Testis (tissue), 3 donors: ENCODE measurements around the gene DLX4. TPM values are rescaled to one million over a fixed set of nuclear protein-coding genes. Genes with fewer than 3 reads are reported as not detected.

Experiments
- DNase-seq: peaks from one replicate; pipeline ENCODE4 v3.0.0-alpha.2; 2019
- H3K27ac ChIP-seq, 2 donors: fragments of 200-600 bp; sonication (generic); one replicate each; pipeline ENCODE4 v1.5.1; 2019
- H3K27me3 ChIP-seq: fragments of 200-600 bp; sonication (generic); one replicate; pipeline ENCODE4 v1.5.1; 2019
- H3K36me3 ChIP-seq: fragments of 200-600 bp; sonication (generic); one replicate; pipeline ENCODE4 v1.5.1; 2017; ENCODE audit warnings: low read depth; ENCODE audit errors: missing control alignments
- H3K4me1 ChIP-seq: fragments of 200-600 bp; sonication (generic); one replicate; pipeline ENCODE4 v1.5.1; 2019
- H3K4me3 ChIP-seq, 2 donors: fragments of 200-600 bp; sonication (generic); one replicate each; pipeline ENCODE4 v1.5.1; 2017 to 2019
- H3K9me3 ChIP-seq: fragments of 200-600 bp; sonication (generic); one replicate; pipeline ENCODE4 v1.5.1; 2017
- CTCF ChIP-seq, 3 experiments: fragments of 450-650 bp in 2 of 3; fragments of 200-600 bp in 1 of 3; sonication (generic) in 1 of 3; IDR thresholded peaks; one replicate each; pipeline ENCODE4 v1.5.1; 2016 to 2019; ENCODE audit warnings: antibody characterized with exemption in 3 of 3, mild to moderate bottlenecking in 2 of 3, moderate library complexity in 1 of 3
- POLR2A ChIP-seq: fragments of 450-650 bp; IDR thresholded peaks from one replicate; pipeline ENCODE4 v1.6.1; 2017; ENCODE audit warnings: antibody characterized with exemption, mild to moderate bottlenecking, moderate library complexity
- WGBS, 2 donors: methylation state at CpG; one replicate each; pipeline ENCODE4 v1.1.5; 2018; 5-methylcytosine and 5-hydroxymethylcytosine counted together
- intact Hi-C: fragments of 100-400 bp; cut with DNase I; formaldehyde crosslinking; loops from one replicate; pipeline ENCODE4 v1.15.1; 2023; ENCODE audit warnings: low total_unique reads
- polyA plus RNA-seq: library from polyadenylated mRNA; stranded (reverse); fragments of 350-450 nt; fragmentation: Illumina TruSeq; extraction: RNeasy Lipid Tissue Mini Kit (QIAGEN cat#74804); gene quantifications from one replicate; pipeline ENCODE4 v1.2.3, GENCODE V29; 2014; ENCODE audit warnings: low read depth, low replicate concordance; ENCODE audit not compliant: insufficient read depth
- total RNA-seq, 2 donors: library from RNA; depleted of rRNA; stranded (reverse); fragments of >200 nt; gene quantifications; one replicate each; pipeline ENCODE4 v1.2.3, GENCODE V29; 2016

Gene DLX4
- total and polyA plus RNA-seq, 3 donors from 2014 or later = 0.30 to 1.2 (median 0.37) TPM

- Histone ChIP-seq H3K9me3 (no peaks in the 10 kb centered on the region), H3K4me1 (peaks cover 17% of the 10 kb centered on the region), H3K27ac (no peak overlapping the region), H3K27me3 (no peaks in the 10 kb centered on the region), H3K36me3 (no peaks in the 10 kb centered on the region), H3K4me3 (peak overlapping the region in 1 of 2 donors; percentile 55)
- intact Hi-C loops = loop anchor here (5.0 kb wide), 2 partner anchors 119 to 134 kb away; no protein-coding TSS in a partner anchor
- WGBS, 2 donors = 31 to 47% methylated on average over 6 to 7 of the region's 7 CpGs
- DNase-seq = no peak
- TF ChIP-seq POLR2A (no peak), CTCF (IDR thresholded peaks at IDR 0.05) (no peak)
Measured at GRCh38 chr17:49996121-49996494, 27.1 kb downstream of the DLX4 start.

- intact Hi-C loops = loop anchor here (5.0 kb wide), 2 partner anchors 119 to 134 kb away; no protein-coding TSS in a partner anchor
- Histone ChIP-seq H3K4me1 (peaks cover 17% of the 10 kb centered on the region), H3K27ac (no peak overlapping the region), H3K27me3 (no peaks in the 10 kb centered on the region), H3K9me3 (no peaks in the 10 kb centered on the region), H3K4me3 (peak overlapping the region in 1 of 2 donors; percentile 55), H3K36me3 (no peaks in the 10 kb centered on the region)
- TF ChIP-seq POLR2A (no peak), CTCF (IDR thresholded peaks at IDR 0.05) (peak; percentile 94 to 97 (median 94))
- WGBS, 2 donors = 0 to 1% methylated on average over 5 to 39 of the region's 58 CpGs
- DNase-seq = peak; percentile 60
Measured at GRCh38 chr17:49996495-49997300, 27.7 kb downstream of the DLX4 start.

GRCh38 chr17:49997301-49997650 lies 28.3 kb downstream of the DLX4 start:
- Histone ChIP-seq H3K9me3 (no peaks in the 10 kb centered on the region), H3K36me3 (no peaks in the 10 kb centered on the region), H3K27ac (no peak overlapping the region), H3K4me1 (peaks cover 17% of the 10 kb centered on the region), H3K4me3 (peak overlapping the region in 1 of 2 donors; percentile 55), H3K27me3 (no peaks in the 10 kb centered on the region)
- TF ChIP-seq CTCF (IDR thresholded peaks at IDR 0.05) (no peak), POLR2A (no peak)
- intact Hi-C loops = loop anchor here (5.0 kb wide), 2 partner anchors 120 to 135 kb away; no protein-coding TSS in a partner anchor
- WGBS, 2 donors = 21 to 26% methylated on average over 4 to 6 of the region's 6 CpGs
- DNase-seq = no peak

- peak; percentile 85 for DNase-seq
- Histone ChIP-seq H3K27me3 (no peaks in the 10 kb centered on the region), H3K4me1 (peaks cover 17% of the 10 kb centered on the region), H3K4me3 (no peak overlapping the region), H3K9me3 (no peaks in the 10 kb centered on the region), H3K27ac (no peak overlapping the region), H3K36me3 (no peaks in the 10 kb centered on the region)
- intact Hi-C loops = loop anchor here (5.0 kb wide), 2 partner anchors 121 to 136 kb away; no protein-coding TSS in a partner anchor
- TF ChIP-seq CTCF (IDR thresholded peaks at IDR 0.05) (peak; percentile 88 to 96 (median 92)), POLR2A (no peak)
- WGBS, 2 donors = 33 to 42% methylated on average over 12 to 20 of the region's 20 CpGs
Measured at GRCh38 chr17:49997773-49998703, 29.0 kb downstream of the DLX4 start.
